GM21723 (cell line): Measurements from ENCODE around the gene ASTN1.
"Not testable (repeated sequence)": the region's sequence is repeated elsewhere in the genome, so short reads cannot be mapped to it uniquely, and the experiment has no call there.

Experiments
- ATAC-seq: cut with Tn5 transposase; IDR thresholded peaks from one replicate; pipeline ENCODE4 v1.9.1; 2021; ENCODE audit warnings: mild to moderate bottlenecking, moderate library complexity; ENCODE audit not compliant: unreplicated experiment

The ASTN1 gene

GRCh38 chr1:177116941-177117340 is 47.6 kb downstream of the ASTN1 start:
- ATAC-seq: no peak

GRCh38 chr1:177106614-177107365 is 57.7 kb downstream of the ASTN1 start:
- no peak for ATAC-seq

GRCh38 chr1:177106196-177106595 is 58.3 kb downstream of the ASTN1 start:
- ATAC-seq: no peak

- no peak for ATAC-seq
These were observed 61.3 kb downstream of the ASTN1 start for GRCh38 chr1:177103005-177103852.

GRCh38 chr1:177092001-177092400 is 72.5 kb downstream of the ASTN1 start:
- ATAC-seq: no peak

GRCh38 chr1:177091040-177091439 is 73.5 kb downstream of the ASTN1 start:
- no peak for ATAC-seq

GRCh38 chr1:177088966-177089365 is 75.5 kb downstream of the ASTN1 start:
- no peak for ATAC-seq

GRCh38 chr1:177082855-177083693 is 81.4 kb downstream of the ASTN1 start:
- ATAC-seq: no peak

- no peak for ATAC-seq
These were observed 83.9 kb downstream of the ASTN1 start for GRCh38 chr1:177080564-177080963.

- ATAC-seq: no peak
These were observed 86.6 kb downstream of the ASTN1 start for GRCh38 chr1:177077734-177078499.

GRCh38 chr1:177077006-177077405 is 87.5 kb downstream of the ASTN1 start:
- no peak for ATAC-seq

GRCh38 chr1:177074811-177075210 is 89.7 kb downstream of the ASTN1 start:
- ATAC-seq: not testable (repeated sequence)

GRCh38 chr1:177069490-177069889 is 95.0 kb downstream of the ASTN1 start:
- no peak for ATAC-seq

- ATAC-seq: no peak
These were observed 96.6 kb downstream of the ASTN1 start for GRCh38 chr1:177067752-177068410.

- ATAC-seq: no peak
These were observed 99.1 kb downstream of the ASTN1 start for GRCh38 chr1:177065430-177065829.

GRCh38 chr1:177063648-177064047 is 100.9 kb downstream of the ASTN1 start:
- no peak for ATAC-seq

- ATAC-seq: no peak
These were observed 110.0 kb downstream of the ASTN1 start for GRCh38 chr1:177054542-177054941.

- ATAC-seq: no peak
These were observed 110.9 kb downstream of the ASTN1 start for GRCh38 chr1:177053648-177054047.

GRCh38 chr1:177048314-177049069 is 116.0 kb downstream of the ASTN1 start:
- no peak for ATAC-seq
